GM18498 (cell line): ENCODE data around the gene CROCC.
A peak's percentile ranks its signal among the peaks of the same experiment; 100 is the strongest.
"Not testable (repeated sequence)": the region's sequence is repeated elsewhere in the genome, so short reads cannot be mapped to it uniquely, and the experiment has no call there.

ENCODE experiments used
- ATAC-seq: cut with Tn5 transposase; IDR thresholded peaks from one replicate; pipeline ENCODE4 v1.9.1; 2021; ENCODE audit warnings: mild to moderate bottlenecking, moderate library complexity; ENCODE audit not compliant: unreplicated experiment

CROCC gene

DNA sequence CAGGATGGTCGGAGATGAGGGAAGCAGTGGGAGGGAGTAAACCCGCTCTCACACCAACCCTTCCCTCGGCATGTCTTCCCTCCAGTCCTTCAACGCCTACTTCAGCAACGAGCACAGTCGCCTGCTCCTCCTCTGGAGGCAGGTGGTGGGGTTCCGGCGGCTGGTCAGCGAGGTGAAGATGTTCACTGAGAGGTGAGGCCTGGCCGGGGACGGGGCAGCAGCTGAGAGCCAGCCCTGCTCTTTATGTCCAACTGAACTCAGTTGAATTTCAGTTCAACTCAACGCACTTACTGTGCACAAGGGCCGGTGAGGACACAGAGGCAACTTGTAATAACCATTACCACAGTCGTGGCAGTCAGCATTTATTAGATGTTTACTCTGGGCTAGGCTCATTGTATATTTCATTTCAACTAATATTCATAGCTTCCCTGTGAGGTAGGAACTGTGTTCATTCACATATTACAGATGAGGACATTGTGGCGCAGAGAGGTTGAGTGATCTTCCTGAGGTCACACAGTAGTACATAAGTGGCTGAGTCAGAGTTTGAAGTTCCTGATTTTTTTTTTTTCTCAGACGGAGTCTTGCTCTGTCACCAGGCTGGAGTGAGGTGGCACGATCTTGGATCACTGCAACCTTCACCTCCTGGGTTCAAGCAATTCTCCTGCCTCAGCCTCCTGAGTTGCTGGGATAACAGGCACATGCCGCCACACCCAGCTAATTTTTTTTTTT is 9.6 kb downstream of the CROCC start:
- not testable (repeated sequence) for ATAC-seq

- not testable (repeated sequence) for ATAC-seq
Observed at GRCh38 chr1:16933945-16934344, 12.2 kb downstream of the CROCC start.

GRCh38 chr1:16936580-16936979 is 14.8 kb downstream of the CROCC start:
- not testable (repeated sequence) for ATAC-seq

GRCh38 chr1:16938351-16939321 is 16.9 kb downstream of the CROCC start:
- no peak for ATAC-seq

DNA sequence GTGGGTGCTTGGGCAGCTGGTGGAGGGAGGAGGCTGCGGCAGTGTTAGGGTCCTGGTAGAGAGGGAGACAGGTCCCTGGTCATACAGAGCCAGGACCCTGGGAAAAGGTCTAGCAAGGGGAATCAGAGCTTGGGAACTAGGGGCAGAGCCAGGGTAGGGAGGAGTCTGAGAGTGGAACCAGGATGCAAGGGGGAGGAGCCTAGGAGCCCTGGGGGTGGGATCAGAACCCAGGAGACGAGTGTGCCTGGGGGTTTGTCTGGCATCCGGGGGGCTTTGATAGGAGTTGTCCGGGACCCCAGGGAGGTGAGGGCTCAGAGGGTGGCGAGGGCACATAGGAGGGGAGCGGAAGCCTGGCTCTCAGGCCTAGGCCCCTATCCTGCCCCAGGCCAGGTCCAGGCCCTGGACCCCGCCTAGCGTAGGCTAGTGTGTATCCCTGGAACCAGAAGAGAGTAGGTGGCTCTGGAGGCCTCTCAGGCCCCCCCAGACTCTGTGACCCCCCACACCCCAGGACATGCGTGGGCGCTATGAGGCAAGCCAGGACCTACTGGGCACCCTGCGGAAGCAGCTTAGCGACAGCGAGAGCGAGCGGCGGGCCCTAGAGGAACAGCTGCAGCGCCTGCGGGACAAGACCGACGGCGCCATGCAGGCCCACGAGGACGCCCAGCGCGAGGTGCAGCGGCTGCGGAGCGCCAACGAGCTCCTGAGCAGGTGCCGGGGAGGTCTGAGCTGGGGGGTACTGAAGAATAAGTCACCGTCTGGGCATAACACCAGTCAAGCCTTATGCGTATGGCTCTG is 17.9 kb downstream of the CROCC start:
- not testable (repeated sequence) for ATAC-seq

- no peak for ATAC-seq
Observed at GRCh38 chr1:16944038-16944437, 22.3 kb downstream of the CROCC start.

GRCh38 chr1:16945512-16945911 is 23.8 kb downstream of the CROCC start:
- not testable (repeated sequence) for ATAC-seq

DNA sequence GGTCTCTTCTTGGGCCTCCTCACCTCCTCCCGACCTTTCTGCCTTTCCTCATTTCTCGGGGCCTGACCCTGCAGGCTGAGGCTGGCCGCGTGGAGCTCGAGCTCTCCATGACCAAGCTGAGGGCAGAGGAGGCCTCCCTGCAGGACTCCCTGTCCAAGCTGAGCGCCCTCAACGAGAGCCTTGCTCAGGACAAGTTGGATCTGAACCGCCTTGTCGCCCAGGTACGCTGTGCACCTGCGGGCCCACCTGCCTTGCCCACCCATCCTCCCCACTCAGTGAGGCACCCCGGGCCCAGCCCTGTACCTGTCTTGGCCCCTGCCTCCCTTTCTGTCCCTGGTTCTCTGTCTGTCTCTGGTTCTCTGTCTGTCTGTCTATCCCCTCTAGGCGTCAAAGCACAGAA is 24.5 kb downstream of the CROCC start:
- not testable (repeated sequence) for ATAC-seq

GRCh38 chr1:16946646-16947045 is 24.9 kb downstream of the CROCC start:
- no peak for ATAC-seq

DNA sequence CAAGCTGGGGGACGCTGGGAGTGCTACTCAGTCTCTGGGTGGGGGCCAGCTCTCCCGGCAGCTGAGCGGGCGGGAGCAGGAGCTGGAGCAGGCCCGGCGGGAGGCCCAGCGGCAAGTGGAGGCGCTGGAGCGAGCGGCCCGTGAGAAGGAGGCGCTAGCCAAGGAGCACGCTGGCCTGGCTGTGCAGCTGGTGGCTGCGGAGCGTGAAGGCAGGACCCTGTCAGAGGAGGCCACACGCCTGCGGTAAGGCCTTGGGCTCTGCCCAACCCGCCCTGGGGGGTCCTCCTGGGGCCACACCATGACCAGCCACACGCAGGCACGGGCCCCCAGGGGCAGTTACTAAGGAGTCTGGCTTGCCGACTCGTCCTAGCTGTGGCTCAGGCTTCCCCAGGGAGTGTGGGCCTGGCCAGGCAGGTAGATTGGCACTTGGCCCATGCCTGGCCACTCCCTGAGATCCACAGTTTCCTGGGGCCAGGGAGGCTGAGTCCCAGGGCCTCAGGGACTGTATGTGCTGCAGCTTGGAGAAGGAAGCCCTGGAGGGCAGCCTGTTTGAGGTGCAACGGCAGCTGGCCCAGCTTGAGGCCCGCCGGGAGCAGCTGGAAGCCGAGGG is 26.7 kb downstream of the CROCC start:
- not testable (repeated sequence) for ATAC-seq

GRCh38 chr1:16949026-16949425 is 27.3 kb downstream of the CROCC start:
- not testable (repeated sequence) for ATAC-seq

GRCh38 chr1:16952376-16952775 is 30.6 kb downstream of the CROCC start:
- not testable (repeated sequence) for ATAC-seq

- no peak for ATAC-seq
Observed at GRCh38 chr1:16954579-16954978, 32.8 kb downstream of the CROCC start.

- no peak for ATAC-seq
Observed at GRCh38 chr1:16955186-16955585, 33.5 kb downstream of the CROCC start.

DNA sequence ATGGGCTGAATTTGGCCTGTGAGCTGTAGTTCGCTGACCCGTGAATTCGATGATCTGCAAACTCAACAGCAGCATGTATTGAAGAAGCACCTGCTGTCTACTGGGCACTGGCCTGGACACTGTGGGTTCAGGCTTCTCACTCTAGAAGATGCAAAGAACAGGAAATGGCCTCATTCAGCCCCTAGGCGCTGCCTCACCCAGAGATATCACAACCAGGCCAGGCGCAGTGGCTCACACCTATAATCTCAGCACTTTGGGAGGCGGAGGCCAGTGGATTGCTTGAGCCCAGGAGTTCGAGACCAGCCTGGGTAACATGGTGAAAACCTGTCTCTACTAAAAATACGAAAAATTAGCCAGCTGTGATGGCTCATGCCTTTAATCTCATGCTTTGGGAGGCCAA is 35.0 kb downstream of the CROCC start:
- no peak for ATAC-seq

DNA sequence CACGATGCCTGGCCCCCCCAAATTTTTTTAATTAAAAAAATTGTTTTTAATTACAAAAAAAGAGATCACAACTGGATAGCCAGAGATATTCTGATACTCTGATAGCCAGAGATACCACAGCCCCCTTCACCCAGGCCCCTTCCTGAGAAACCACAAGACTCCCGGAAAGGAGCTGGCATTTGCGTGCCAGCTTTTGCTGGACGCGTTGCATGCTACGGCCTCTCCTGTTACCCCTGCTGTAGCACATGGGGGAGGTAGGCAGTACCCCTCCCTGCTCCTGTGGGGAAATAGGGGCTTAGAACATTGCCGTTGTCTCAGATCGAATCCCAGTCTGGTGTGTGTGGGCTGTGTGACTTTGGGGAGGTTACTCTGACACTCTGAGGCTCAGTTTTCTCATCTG is 36.0 kb downstream of the CROCC start:
- ATAC-seq: no peak

- ATAC-seq: no peak
Observed at GRCh38 chr1:16958475-16958874, 36.7 kb downstream of the CROCC start.

GRCh38 chr1:16960560-16961296 is 39.0 kb downstream of the CROCC start:
- ATAC-seq: peak; percentile 76

DNA sequence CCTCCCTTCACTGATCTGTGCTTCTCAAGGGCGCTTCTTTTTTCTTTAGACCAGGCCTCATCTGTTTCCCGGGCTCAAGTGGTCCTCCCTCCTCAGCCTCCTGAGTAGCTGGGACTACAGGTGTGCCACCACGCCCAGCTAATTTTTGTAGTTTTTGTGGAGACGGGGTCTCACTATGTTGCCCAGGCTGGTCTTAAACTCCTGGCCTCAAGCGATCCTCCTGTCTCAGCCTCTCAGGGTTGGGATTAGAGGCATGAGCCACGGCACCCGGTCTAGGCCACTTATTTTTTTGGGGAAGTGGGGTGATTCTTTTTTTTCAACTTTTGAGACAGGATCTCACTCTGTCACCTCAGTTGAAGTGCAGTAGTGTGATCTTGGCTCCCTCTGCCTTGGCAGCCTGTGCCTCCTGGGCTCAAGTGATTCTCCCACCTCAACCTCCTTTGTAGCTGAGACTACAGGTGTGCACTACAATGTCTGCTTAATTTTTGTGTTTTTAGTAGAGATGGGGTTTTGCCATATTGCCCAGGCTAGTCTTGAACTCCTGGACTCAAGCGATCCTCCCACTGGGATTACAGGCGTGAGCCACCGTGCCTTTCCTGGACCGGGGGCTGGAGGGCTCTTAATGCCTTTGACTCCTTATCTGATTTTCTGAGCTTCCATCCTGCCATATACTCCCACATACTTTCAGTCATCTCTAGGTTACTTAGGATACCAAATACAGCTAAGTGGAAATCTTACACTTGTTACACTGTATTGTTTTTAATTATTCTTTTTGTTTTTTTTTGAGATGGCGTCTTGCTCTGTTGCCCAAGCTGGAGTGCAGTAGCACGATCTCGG is 39.8 kb downstream of the CROCC start:
- no peak for ATAC-seq
